Glutamatergic neuron (in vitro differentiated cells): Measurements from ENCODE around the gene TTC4. TPM values are rescaled to one million over a fixed set of nuclear protein-coding genes. Genes with fewer than 3 reads are reported as not detected.

Source experiments
- DNase-seq: peaks from one replicate; pipeline ENCODE4 v3.0.0; 2022
- H3K27ac Mint-ChIP-seq: one replicate; pipeline ENCODE4 v1.8.0; 2020; ENCODE audit warnings: mild to moderate bottlenecking, mixed read lengths, inconsistent platforms; ENCODE audit not compliant: unreplicated experiment
- H3K27me3 Mint-ChIP-seq: one replicate; pipeline ENCODE4 v1.8.0; 2020; ENCODE audit warnings: mild to moderate bottlenecking, moderate library complexity, mixed read lengths, inconsistent platforms; ENCODE audit not compliant: unreplicated experiment
- H3K36me3 Mint-ChIP-seq: one replicate; pipeline ENCODE4 v1.8.0; 2020; ENCODE audit warnings: mild to moderate bottlenecking, mixed read lengths, inconsistent platforms; ENCODE audit not compliant: unreplicated experiment
- H3K4me1 Mint-ChIP-seq: one replicate; pipeline ENCODE4 v1.8.0; 2020; ENCODE audit warnings: mild to moderate bottlenecking, low read depth, mixed read lengths, inconsistent platforms; ENCODE audit not compliant: unreplicated experiment
- H3K4me3 Mint-ChIP-seq: one replicate; pipeline ENCODE4 v1.8.0; 2020; ENCODE audit warnings: mild to moderate bottlenecking, mixed read lengths, inconsistent platforms; ENCODE audit not compliant: unreplicated experiment
- H3K9me3 Mint-ChIP-seq: one replicate; pipeline ENCODE4 v1.8.0; 2020; ENCODE audit warnings: mild to moderate bottlenecking, moderate library complexity, mixed read lengths, inconsistent platforms; ENCODE audit not compliant: unreplicated experiment
- total RNA-seq: library from RNA; stranded (reverse); fragmentation: NEBNext Ultra II Directional; extraction: Animal tissue kit (Norgen Biotek cat#: 25700); gene quantifications from one replicate; pipeline ENCODE4 v1.2.1, GENCODE V29; 2021; ENCODE audit not compliant: unreplicated experiment
- TF ChIP-seq, protein P1 (sequence below): fragments of 200-600 bp; sonication (generic); IDR thresholded peaks from one replicate; pipeline ENCODE4 v1.5.0; 2021; ENCODE audit not compliant: partially characterized antibody, unreplicated experiment

Gene TTC4
- total RNA-seq, 1 donor from 2014 or later: 14.3 TPM

DNA sequence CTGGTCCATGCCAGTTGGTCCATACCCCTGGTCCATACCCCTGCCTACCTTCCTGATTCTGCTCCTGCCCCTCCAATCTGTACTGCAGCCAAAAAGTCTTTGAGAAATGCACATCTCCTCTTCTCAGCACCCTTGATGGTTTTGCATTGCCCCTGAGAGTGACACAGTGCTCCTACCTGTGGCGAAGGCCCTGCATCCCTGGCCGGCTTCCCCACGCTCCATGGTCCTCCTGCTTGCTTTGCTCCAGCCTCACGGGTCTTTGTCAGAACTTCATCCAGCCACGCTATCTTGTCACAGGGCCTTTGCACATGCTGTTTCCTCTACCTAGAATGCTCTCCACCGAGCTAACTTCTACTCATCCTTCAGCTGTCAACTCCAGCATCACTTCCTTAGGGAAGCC lies 32.2 kb upstream of the TTC4 start:
- Mint-ChIP-seq H3K27me3 (peaks cover 6% of the 10 kb centered on the region), H3K4me3 (no peak overlapping the region), H3K4me1 (peaks cover 4% of the 10 kb centered on the region), H3K9me3 (peaks cover 3% of the 10 kb centered on the region), H3K36me3 (no peaks in the 10 kb centered on the region), H3K27ac (no peak overlapping the region)
- DNase-seq: no peak
- TF ChIP-seq, protein P1, sequence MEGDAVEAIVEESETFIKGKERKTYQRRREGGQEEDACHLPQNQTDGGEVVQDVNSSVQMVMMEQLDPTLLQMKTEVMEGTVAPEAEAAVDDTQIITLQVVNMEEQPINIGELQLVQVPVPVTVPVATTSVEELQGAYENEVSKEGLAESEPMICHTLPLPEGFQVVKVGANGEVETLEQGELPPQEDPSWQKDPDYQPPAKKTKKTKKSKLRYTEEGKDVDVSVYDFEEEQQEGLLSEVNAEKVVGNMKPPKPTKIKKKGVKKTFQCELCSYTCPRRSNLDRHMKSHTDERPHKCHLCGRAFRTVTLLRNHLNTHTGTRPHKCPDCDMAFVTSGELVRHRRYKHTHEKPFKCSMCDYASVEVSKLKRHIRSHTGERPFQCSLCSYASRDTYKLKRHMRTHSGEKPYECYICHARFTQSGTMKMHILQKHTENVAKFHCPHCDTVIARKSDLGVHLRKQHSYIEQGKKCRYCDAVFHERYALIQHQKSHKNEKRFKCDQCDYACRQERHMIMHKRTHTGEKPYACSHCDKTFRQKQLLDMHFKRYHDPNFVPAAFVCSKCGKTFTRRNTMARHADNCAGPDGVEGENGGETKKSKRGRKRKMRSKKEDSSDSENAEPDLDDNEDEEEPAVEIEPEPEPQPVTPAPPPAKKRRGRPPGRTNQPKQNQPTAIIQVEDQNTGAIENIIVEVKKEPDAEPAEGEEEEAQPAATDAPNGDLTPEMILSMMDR: no peak

DNA sequence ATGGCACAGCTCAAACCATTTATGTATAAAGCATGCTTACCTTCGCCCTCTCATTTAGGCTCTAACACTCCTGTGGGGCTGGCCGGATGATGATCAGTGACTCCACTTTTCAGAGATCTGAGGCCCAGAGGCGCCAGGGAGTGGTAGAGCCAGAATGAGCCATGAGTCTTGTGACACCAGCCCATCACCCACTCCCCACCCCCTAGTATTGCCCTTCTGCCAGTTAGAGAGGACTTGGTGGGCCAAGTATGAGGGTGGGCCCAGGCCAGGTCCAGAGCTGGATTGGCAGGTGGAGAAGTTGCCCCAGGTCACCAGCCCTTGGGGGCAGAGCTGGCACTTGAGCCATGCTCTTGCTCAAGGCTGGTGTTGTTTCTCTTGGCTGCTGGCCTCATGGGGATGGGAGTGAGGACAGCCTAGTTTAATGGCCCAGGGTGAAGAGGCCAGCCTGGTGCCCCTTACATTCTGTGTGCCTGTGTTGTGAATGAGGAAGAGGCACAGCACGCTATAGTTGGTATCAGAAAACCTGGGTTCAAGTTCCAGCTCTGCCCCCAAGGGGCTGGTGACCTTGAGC lies 30.2 kb upstream of the TTC4 start:
- H3K27me3 Mint-ChIP-seq: peaks cover 6% of the 10 kb centered on the region
- no peaks in the 10 kb centered on the region for H3K36me3 Mint-ChIP-seq
- TF ChIP-seq, protein P1: no peak
- no peak overlapping the region for H3K4me3 Mint-ChIP-seq
- H3K9me3 Mint-ChIP-seq: peaks cover 2% of the 10 kb centered on the region
- peaks cover 4% of the 10 kb centered on the region for H3K4me1 Mint-ChIP-seq
- DNase-seq: no peak
- H3K27ac Mint-ChIP-seq: no peak overlapping the region

DNA sequence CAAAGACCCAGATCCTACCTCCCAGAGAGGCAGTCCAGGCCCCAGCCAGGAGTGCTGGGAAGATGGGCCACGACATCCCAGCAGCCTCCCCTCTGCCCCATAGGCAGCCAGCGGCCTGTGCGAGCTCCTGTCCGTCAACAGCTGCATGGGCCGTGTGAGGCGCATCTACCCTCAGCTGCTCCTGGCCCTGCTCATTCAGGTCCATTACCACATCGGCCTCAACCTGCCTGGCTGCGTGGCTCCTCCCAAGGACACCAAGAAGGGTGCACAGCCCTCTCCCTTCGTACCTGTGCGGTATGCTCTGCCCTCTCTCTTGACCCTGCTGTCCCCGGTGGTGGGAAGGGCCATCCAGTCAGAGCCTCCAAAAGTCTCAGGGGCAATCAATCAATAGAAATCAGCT lies 29.5 kb upstream of the TTC4 start:
- Mint-ChIP-seq H3K9me3 (peaks cover 2% of the 10 kb centered on the region), H3K4me1 (peaks cover 4% of the 10 kb centered on the region)

DNA sequence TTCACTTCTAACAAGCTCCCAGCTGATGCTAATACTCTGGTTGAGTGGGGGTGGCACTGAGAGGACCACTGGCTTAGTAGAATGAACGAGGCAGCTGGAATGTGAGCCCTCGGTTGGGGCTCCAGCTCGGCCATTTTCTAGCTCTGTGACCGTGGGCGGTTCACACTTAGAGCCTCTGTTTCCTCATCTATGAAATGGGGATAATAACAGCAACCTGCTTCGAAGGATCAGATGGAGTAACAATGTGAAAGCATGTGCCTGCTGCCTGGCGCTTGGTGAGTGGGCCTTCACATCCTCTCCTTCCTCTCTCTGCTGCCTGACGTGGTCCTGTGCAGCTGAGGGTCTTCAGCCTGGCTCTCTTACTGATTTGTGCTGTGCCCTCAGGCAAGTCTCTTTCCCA lies 20.9 kb upstream of the TTC4 start:
- H3K4me3 Mint-ChIP-seq: no peak overlapping the region
- peaks cover 3% of the 10 kb centered on the region for H3K4me1 Mint-ChIP-seq
- H3K27me3 Mint-ChIP-seq: peaks cover 6% of the 10 kb centered on the region
- no peak overlapping the region for H3K27ac Mint-ChIP-seq
- H3K9me3 Mint-ChIP-seq: peaks cover 1% of the 10 kb centered on the region
- H3K36me3 Mint-ChIP-seq: no peaks in the 10 kb centered on the region
- no peak for DNase-seq
- TF ChIP-seq, protein P1: no peak

More for the DNA sequence above, 29.5 kb upstream of the TTC4 start:
- no peak for DNase-seq
- peaks cover 6% of the 10 kb centered on the region for H3K27me3 Mint-ChIP-seq
- no peaks in the 10 kb centered on the region for H3K36me3 Mint-ChIP-seq
- TF ChIP-seq, protein P1: no peak
- H3K27ac Mint-ChIP-seq: no peak overlapping the region
- no peak overlapping the region for H3K4me3 Mint-ChIP-seq

DNA sequence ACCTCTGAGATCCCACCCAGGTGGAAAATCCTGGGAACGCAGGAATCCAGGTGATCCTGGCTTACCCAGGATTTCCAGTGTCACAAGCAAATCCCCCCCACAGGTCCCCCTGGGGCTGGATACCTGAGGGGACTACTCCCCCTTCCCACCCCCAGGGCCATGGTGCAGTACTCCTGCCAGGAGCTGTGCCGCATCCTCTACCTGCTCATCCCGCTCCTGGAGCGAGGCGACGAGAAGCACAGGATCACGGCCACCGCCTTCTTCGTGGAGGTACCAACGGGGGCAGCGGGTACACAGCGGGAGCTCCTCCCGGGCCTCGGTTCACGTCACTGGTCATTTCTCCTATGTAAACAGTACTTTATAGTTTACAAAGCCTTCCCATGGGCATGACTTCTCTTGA lies 20.4 kb upstream of the TTC4 start:
- TF ChIP-seq, protein P1: no peak
- DNase-seq: no peak
- Mint-ChIP-seq H3K36me3 (no peaks in the 10 kb centered on the region), H3K9me3 (peaks cover 1% of the 10 kb centered on the region), H3K27me3 (peaks cover 8% of the 10 kb centered on the region), H3K4me1 (peaks cover 7% of the 10 kb centered on the region), H3K27ac (no peak overlapping the region), H3K4me3 (no peak overlapping the region)
